DMS53 treated with DMSO at 0.1 percent for 48 hours (cell line): ENCODE measurements around the gene RBPJ.

Experiments used
- DNase-seq: peaks from one replicate; lab custom pipeline; 2025; ENCODE audit not compliant: unreplicated experiment; lab: John Stamatoyannopoulos, UW

The RBPJ gene

GRCh38 chr4:26412381-26413372 is 91.9 kb downstream of the RBPJ start:
- DNase-seq = no peak

GRCh38 chr4:26413582-26413981 is 92.8 kb downstream of the RBPJ start:
- DNase-seq = no peak

- DNase-seq = no peak
Observed at GRCh38 chr4:26418107-26418506, 97.3 kb downstream of the RBPJ start.

DNA sequence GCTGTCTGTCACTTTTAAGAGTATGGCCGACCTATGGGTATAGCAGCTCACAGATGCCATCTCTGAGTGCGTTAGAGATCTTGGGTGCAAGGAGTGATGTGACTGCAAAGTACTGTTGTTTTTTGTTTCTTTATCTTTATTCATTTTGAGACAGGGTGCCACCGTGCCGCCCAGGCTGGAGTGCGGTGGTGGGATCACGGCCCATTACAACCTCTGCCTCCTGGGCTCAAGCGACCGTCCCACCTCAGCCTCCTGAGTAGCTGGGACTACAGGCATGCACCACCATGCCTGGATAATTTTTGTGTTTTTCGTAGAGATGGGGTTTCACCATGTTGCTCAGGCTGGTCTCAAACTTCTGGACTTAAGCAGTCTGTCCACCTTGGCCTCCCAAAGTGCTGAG is 98.0 kb downstream of the RBPJ start:
- no peak for DNase-seq

- DNase-seq = no peak
Observed at GRCh38 chr4:26420438-26420837, 99.6 kb downstream of the RBPJ start.

GRCh38 chr4:26420913-26421312 is 100.1 kb downstream of the RBPJ start:
- no peak for DNase-seq

DNA sequence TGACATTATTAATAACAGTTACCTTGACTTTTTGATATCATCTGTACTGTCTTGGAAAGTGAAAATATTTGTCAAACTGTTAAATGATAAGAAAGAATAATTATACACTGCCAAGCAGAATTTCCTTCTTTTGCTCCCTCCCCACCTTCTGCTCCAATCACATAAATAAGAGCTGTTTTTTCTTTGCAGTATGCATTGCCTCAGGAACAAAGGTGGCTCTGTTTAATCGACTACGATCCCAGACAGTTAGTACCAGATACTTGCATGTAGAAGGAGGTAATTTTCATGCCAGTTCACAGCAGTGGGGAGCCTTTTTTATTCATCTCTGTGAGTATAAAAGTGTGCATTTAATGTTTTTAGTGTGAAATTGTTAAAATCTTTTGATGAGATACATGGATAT is 103.3 kb downstream of the RBPJ start:
- DNase-seq = no peak

GRCh38 chr4:26424838-26425237 is 104.0 kb downstream of the RBPJ start:
- no peak for DNase-seq

DNA sequence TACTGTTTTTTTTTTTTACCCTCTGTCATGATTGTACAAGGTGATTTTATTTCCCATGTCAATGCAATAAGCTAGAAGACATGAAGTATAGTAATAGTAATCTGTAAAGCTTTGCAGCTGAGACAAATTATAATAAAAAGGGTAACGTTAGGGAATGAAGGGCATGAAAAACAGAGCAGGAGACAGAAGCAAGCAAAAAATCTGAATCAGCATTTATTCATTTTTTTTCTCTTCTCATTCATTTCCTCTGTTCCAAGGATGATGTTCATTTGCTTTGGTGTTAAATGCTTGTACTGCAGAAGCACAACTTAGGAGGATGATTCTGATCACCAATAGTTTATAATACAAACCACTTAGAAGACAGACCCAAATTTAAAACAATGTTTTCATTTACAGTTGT is 105.1 kb downstream of the RBPJ start:
- DNase-seq = no peak

DNA sequence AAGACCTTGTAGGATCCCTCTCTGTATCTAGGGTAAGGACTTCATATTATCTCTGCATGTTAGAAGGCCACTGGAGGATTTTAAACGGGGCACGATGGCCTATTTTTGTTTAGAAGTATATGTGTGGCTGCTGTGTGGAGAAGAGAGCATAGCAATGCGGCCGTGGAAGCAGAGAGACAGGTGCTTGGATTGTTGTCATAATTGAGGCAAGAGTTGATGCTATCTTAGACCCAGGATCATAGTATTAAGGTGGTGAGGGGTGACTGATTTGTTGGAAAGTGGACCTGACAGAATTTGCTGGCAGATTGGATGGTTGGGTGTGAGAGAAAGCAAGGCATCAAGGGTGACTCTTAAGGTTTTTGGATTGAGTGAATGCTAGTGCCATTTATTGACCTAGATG is 106.1 kb downstream of the RBPJ start:
- DNase-seq = no peak

DNA sequence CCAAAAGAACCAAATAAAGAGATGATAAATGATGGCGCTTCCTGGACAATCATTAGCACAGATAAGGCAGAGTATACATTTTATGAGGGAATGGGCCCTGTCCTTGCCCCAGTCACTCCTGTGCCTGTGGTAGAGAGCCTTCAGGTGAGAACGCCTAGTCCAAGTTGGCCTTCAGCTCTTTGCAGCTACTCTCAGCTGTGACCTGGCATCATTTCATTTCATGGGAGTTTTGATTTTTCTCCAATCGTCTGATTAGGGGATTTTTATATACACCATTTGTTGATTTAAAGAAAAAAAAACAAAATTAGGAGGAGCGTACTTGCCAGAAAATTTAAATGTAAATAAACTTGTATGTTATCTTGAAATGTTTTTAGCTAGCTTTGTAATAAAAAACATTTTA is 109.1 kb downstream of the RBPJ start:
- no peak for DNase-seq

DNA sequence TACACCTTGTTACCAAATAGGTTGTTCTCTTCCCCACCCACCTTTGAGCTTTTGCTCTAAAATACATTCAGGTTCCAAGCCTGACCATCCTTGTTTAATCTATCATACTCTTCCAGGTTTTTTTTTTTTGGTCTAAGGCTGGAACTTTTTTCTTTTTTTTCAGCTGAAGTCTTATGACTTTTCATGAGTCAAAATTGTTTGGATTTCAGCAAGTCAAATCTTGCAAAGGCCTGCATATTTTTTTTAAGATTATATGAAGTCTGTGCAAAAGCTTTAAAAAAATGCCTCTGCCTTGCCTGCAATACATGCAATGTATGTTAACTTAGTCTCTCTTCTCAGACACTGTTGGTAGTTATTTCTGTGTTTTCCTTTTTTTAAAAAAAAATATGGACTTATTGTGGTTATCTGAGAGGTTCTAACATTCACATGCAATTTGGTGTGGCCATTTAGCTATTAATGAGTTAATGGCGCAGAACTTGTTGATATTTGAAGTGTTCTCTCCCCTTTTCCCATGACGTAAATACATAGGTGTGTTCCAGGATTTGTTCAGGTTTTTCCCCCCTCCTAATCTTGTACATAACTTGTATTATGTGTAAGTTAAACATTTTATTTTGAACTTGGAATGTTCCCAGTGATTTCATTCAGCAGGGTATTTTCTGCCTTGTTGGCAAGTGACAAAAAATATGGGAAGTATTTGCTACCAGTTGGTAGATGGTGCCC is 110.8 kb downstream of the RBPJ start:
- no peak for DNase-seq

- no peak for DNase-seq
Observed at GRCh38 chr4:26432419-26432818, 111.6 kb downstream of the RBPJ start.

DNA sequence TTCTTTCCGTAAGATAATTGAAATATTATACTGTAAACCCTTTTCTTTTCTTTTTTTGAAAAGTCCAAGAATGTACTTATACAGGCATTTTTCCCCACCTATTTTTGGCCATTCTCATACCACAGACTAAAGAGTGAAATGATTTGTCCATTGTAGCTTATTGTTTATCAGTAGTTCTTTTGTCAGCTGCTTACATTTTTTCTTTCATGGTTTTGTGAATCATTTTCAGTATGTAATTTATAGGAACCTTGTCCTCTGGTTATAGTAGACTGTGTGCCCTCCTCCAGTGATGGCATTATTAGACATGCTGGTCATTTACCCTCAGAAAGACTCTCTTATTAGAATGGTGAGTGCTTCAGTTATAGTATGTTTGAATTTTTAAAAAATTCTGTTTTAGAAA is 112.7 kb downstream of the RBPJ start:
- no peak for DNase-seq

DNA sequence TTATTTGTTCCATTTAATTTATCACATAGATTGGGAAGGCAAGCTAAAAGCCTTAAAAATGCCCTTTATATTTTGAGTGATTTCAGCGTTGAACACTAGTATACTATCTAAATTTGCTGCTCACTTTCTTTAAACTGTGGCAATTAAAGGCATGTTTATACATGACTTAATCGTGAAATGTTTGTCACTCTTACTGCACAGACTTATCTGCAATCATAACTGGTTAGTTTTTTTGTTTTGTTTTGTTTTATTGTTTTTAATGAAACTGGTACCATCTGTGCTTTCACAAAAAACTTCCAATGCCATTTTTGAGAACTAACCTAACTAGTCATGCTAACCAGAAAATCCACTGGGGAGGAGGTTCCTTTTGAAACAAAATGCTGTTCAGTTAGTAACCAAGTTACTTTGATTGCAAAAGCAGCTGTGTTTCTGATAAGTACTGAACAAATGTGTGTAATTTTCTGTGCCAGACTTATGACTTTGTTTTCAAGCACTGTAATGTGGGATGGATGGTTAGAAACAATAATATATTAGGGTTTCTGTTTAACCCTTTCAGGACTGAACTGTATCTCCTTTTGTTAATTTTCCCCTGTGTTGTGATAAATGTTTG is 113.3 kb downstream of the RBPJ start:
- DNase-seq = no peak

GRCh38 chr4:26441102-26441501 is 120.3 kb downstream of the RBPJ start:
- no peak for DNase-seq

DNA sequence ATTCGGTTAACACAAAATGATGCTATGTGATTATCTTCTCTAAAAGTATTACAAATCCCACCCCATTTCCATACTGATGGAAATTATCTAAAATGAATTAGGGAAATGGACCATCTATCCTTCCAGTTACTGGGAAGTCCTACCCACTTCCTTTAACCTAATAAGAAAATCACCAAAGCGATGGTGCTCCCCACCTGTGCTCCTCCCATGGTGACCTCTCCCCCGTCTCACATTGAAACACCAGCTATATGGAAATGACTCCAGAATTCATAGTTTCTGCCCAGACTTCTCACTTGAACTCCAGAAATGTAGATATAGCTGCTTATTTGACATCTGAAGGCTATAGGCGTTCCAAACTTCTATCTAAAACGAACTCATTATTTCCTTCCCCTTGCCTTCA is 121.0 kb downstream of the RBPJ start:
- DNase-seq = no peak

GRCh38 chr4:26447378-26447777 is 126.6 kb downstream of the RBPJ start:
- no peak for DNase-seq

DNA sequence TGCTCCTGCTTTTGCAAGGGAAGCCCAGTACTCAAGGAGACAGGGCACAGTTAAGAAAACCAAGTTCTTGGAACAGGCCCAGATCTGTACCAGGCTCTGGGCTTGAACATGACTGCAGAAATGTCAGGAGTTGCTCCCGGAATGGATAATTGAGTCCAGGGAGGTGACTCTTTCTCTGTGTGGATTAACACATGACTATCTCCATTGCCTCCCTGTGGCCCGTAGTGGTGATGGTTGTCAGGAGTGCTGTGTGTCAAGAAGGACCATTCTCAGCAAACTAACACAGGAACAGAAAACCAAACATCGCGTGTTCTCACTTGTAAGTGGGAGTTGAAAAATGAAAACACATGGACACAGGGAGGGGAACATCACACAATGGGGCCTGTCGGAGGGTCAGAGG is 129.6 kb downstream of the RBPJ start:
- DNase-seq = no peak

GRCh38 chr4:26451597-26451996 is 130.8 kb downstream of the RBPJ start:
- DNase-seq = no peak

DNA sequence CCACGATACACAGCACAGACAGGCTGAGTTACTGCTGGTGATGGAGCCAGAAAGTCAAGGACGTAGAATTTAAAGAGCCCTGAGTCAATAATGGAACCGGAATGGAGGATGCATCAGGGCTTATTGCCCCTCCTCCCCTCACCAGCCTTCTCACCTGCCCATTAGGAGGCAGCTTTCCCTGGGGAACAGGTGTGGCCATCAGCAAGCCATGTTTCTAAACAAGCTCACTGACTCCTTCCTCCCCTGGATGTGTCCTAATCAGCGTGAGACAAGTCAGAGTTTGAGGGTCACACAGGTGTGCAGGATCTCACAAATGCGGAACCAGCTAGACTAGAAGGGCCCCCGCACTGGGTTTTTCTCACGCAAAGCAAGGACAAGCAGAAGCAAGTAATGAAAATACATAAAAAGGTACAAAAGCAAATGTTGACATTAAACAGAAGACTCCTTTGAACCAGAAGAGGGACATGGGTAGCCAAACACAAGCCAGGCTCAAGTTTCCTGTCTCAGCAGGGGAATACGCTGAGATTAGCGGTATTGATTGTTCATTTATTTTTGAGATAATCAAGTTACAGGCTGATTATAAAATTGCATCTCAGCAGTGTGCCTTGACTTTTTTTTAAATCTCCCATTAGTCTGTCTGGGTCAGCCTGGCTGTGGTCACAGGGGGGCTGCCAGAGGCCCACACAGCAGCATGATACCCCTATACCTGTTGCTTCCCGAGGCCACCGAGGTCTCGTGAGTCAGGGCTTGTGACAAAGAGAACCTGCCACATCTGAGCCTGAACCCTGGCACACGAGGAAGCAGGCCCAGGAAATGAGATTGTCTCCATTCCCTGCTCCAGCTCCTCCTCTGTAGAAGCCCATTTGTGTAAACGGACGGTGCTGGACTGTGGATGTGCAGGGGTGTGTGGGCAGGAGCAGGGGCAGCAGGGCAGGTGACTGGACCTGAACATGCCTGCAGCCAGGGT is 132.0 kb downstream of the RBPJ start:
- DNase-seq = peak; percentile 99
